Mesenchymal stem cell (in vitro differentiated cells and primary cell): ENCODE results near the gene RBFOX2.

ENCODE experiments used
- DNase-seq: peaks from one replicate; pipeline ENCODE4 v3.0.0-alpha.2; 2013
- H2AFZ ChIP-seq: one replicate; pipeline ENCODE4 v1.6.1; 2013; ENCODE audit warnings: low read depth, mild to moderate bottlenecking, control low read depth, inconsistent platforms, low read length, moderate library complexity
- H2AK5ac ChIP-seq: 2 replicates; pipeline ENCODE4 v1.6.1; 2013; ENCODE audit warnings: low read length, moderate library complexity, mild to moderate bottlenecking, inconsistent platforms; ENCODE audit not compliant: severe bottlenecking
- H2BK120ac ChIP-seq: one replicate; pipeline ENCODE4 v1.6.1; 2013; ENCODE audit warnings: low read depth, mild to moderate bottlenecking, inconsistent platforms, low read length, moderate library complexity
- H2BK12ac ChIP-seq, 2 experiments: one replicate each; pipeline ENCODE4 v1.6.1; 2013; ENCODE audit warnings: inconsistent platforms in 2 of 2, low read length in 2 of 2, mild to moderate bottlenecking in 2 of 2, moderate library complexity in 2 of 2, control low read depth in 1 of 2
- H2BK15ac ChIP-seq: one replicate; pipeline ENCODE4 v1.6.1; 2013; ENCODE audit warnings: mild to moderate bottlenecking, low read depth, inconsistent platforms; ENCODE audit not compliant: poor library complexity, severe bottlenecking
- H2BK5ac ChIP-seq: 2 replicates; pipeline ENCODE4 v1.6.1; 2013; ENCODE audit warnings: low read depth, mild to moderate bottlenecking, low read length, control low read depth, inconsistent platforms; ENCODE audit not compliant: poor library complexity, severe bottlenecking
- H3K14ac ChIP-seq, 2 experiments: one replicate each; pipeline ENCODE4 v1.6.1; 2013; ENCODE audit warnings: inconsistent platforms in 2 of 2, low read length in 2 of 2, control low read depth in 1 of 2, mild to moderate bottlenecking in 1 of 2, moderate library complexity in 1 of 2
- H3K18ac ChIP-seq, 2 experiments: one replicate each; pipeline ENCODE4 v1.6.1; 2013; ENCODE audit warnings: inconsistent platforms in 2 of 2, low read length in 2 of 2, control low read depth in 1 of 2, low read depth in 1 of 2, mild to moderate bottlenecking in 1 of 2
- H3K23ac ChIP-seq, 2 experiments: one replicate each; pipeline ENCODE4 v1.6.1; 2013; ENCODE audit warnings: inconsistent platforms in 2 of 2, low read length in 2 of 2, mild to moderate bottlenecking in 2 of 2, moderate library complexity in 2 of 2, control low read depth in 1 of 2
- H3K27ac ChIP-seq: 2 replicates; pipeline ENCODE4 v1.5.1; 2013; ENCODE audit warnings: mild to moderate bottlenecking, moderate library complexity, low read length, control low read depth, inconsistent platforms; ENCODE audit not compliant: poor library complexity, severe bottlenecking
- H3K27me3 ChIP-seq, 2 experiments: 2 replicates each; pipeline versions ENCODE4 v1.6.1 to v1.7.0; 2013; ENCODE audit warnings: low read length in 2 of 2, mild to moderate bottlenecking in 2 of 2, moderate library complexity in 2 of 2, control low read depth in 1 of 2, inconsistent platforms in 1 of 2; ENCODE audit not compliant: control insufficient read depth in 1 of 2, insufficient read depth in 1 of 2
- H3K36me3 ChIP-seq, 2 experiments: 2 replicates each; pipeline versions ENCODE4 v1.6.1 to v1.7.0; 2013; ENCODE audit warnings: low read length in 2 of 2, control low read depth in 1 of 2, inconsistent platforms in 1 of 2, low read depth in 1 of 2, mild to moderate bottlenecking in 1 of 2; ENCODE audit not compliant: insufficient read depth in 2 of 2, control insufficient read depth in 1 of 2
- H3K4ac ChIP-seq, 2 experiments: one replicate each; pipeline ENCODE4 v1.6.1; 2013; ENCODE audit warnings: inconsistent platforms in 2 of 2, low read length in 2 of 2, mild to moderate bottlenecking in 2 of 2, moderate library complexity in 2 of 2, control low read depth in 1 of 2, low read depth in 1 of 2
- H3K4me1 ChIP-seq: 2 replicates; pipeline ENCODE4 v1.6.1; 2013; ENCODE audit warnings: low read depth, low read length, control low read depth; ENCODE audit not compliant: control insufficient read depth, insufficient read depth
- H3K4me2 ChIP-seq: 2 replicates; pipeline ENCODE4 v1.6.1; 2013; ENCODE audit warnings: low read length, mild to moderate bottlenecking, inconsistent platforms; ENCODE audit not compliant: poor library complexity, severe bottlenecking
- H3K4me3 ChIP-seq, 2 experiments: 2 replicates each; pipeline versions ENCODE4 v1.5.1 to v1.7.0; 2013; ENCODE audit warnings: low read length in 2 of 2, mild to moderate bottlenecking in 2 of 2, control low read depth in 1 of 2, low read depth in 1 of 2; ENCODE audit not compliant: insufficient read depth in 1 of 2
- H3K79me1 ChIP-seq: replicated peaks from 2 replicates; pipeline ENCODE4 v1.6.1; 2013; ENCODE audit warnings: mild to moderate bottlenecking, control low read depth, low read length, inconsistent platforms; ENCODE audit not compliant: poor library complexity, severe bottlenecking
- H3K9ac ChIP-seq: 2 replicates; pipeline ENCODE4 v1.7.0; 2013; ENCODE audit warnings: mild to moderate bottlenecking, low read length, moderate library complexity
- H3K9me3 ChIP-seq: 2 replicates; pipeline ENCODE4 v1.7.0; 2013; ENCODE audit warnings: mild to moderate bottlenecking, low read length; ENCODE audit not compliant: control insufficient read depth
- H4K8ac ChIP-seq: one replicate; pipeline ENCODE4 v1.6.1; 2013; ENCODE audit warnings: inconsistent platforms, mild to moderate bottlenecking, low read length, moderate library complexity
- H4K91ac ChIP-seq: one replicate; pipeline ENCODE4 v1.6.1; 2013; ENCODE audit warnings: mild to moderate bottlenecking, low read length, inconsistent platforms
- WGBS: methylation state at CpG from one replicate; pipeline ENCODE4 v1.1.7; 2013; ENCODE audit warnings: mixed read lengths; 5-methylcytosine and 5-hydroxymethylcytosine counted together

The RBFOX2 gene

GRCh38 chr22:36003972-36004674 is 24.5 kb downstream of the RBFOX2 start:
- H3K36me3 ChIP-seq = no peaks in the 10 kb centered on the region
- no peak overlapping the region for H3K4me3 ChIP-seq
- H4K91ac ChIP-seq = no peak overlapping the region
- no peak overlapping the region for H3K4ac ChIP-seq
- no peaks in the 10 kb centered on the region for H3K27me3 ChIP-seq
- no peak overlapping the region for H3K23ac ChIP-seq
- no peak overlapping the region for H2BK5ac ChIP-seq
- no peak overlapping the region for H3K18ac ChIP-seq
- no peak overlapping the region for H2AFZ ChIP-seq
- no peak overlapping the region for H4K8ac ChIP-seq
- H3K4me2 ChIP-seq = no peak overlapping the region
- no peak for DNase-seq
- H3K14ac ChIP-seq = no peak overlapping the region
- no peak overlapping the region for H2BK15ac ChIP-seq
- peaks cover 3% of the 10 kb centered on the region for H3K4me1 ChIP-seq
- WGBS = 95% methylated on average over 9 of the region's 9 CpGs
- no peak overlapping the region for H3K27ac ChIP-seq
- no peak overlapping the region for H3K9ac ChIP-seq
- H2BK120ac ChIP-seq = no peak overlapping the region
- no peaks in the 10 kb centered on the region for H3K9me3 ChIP-seq
- no peak overlapping the region for H2AK5ac ChIP-seq
- H2BK12ac ChIP-seq = no peak overlapping the region
- H3K79me1 ChIP-seq = peaks cover 21% of the 10 kb centered on the region

- Histone ChIP-seq H3K4me2 (no peak overlapping the region), H3K79me1 (peaks cover 22% of the 10 kb centered on the region), H3K9me3 (no peaks in the 10 kb centered on the region), H3K9ac (no peak overlapping the region), H2AFZ (no peak overlapping the region), H2BK5ac (no peak overlapping the region), H3K23ac (no peak overlapping the region), H4K8ac (no peak overlapping the region), H2BK15ac (no peak overlapping the region), H2BK12ac (no peak overlapping the region), H3K27ac (no peak overlapping the region), H3K4me1 (peaks cover under 1% of the 10 kb centered on the region), H3K4ac (no peak overlapping the region), H3K27me3 (no peaks in the 10 kb centered on the region), H3K18ac (peak overlapping the region in 1 of 2 experiments; percentile 35), H3K36me3 (no peaks in the 10 kb centered on the region), H4K91ac (no peak overlapping the region), H2BK120ac (no peak overlapping the region), H3K4me3 (no peak overlapping the region), H2AK5ac (no peak overlapping the region), H3K14ac (no peak overlapping the region)
- no peak for DNase-seq
- WGBS = 98% methylated on average over 5 of the region's 5 CpGs
These were observed 25.8 kb downstream of the RBFOX2 start for GRCh38 chr22:36002718-36003260.

- Histone ChIP-seq H2BK15ac (no peak overlapping the region), H3K4ac (no peak overlapping the region), H3K9ac (no peak overlapping the region), H3K79me1 (peaks cover 24% of the 10 kb centered on the region), H2BK120ac (no peak overlapping the region), H3K4me3 (no peak overlapping the region), H2AK5ac (no peak overlapping the region), H3K36me3 (no peaks in the 10 kb centered on the region), H3K27me3 (no peaks in the 10 kb centered on the region), H3K27ac (no peak overlapping the region), H3K4me1 (peaks cover 4% of the 10 kb centered on the region), H3K9me3 (no peaks in the 10 kb centered on the region), H2BK5ac (no peak overlapping the region), H2BK12ac (no peak overlapping the region), H3K18ac (no peak overlapping the region), H3K14ac (no peak overlapping the region), H2AFZ (no peak overlapping the region), H3K4me2 (no peak overlapping the region), H4K8ac (no peak overlapping the region), H4K91ac (no peak overlapping the region), H3K23ac (no peak overlapping the region)
- 67% methylated on average over 5 of the region's 7 CpGs for WGBS
- DNase-seq = no peak
These were observed 26.5 kb downstream of the RBFOX2 start for GRCh38 chr22:36002084-36002483.

GRCh38 chr22:35998748-35999147 is 29.9 kb downstream of the RBFOX2 start:
- Histone ChIP-seq H3K4ac (no peak overlapping the region), H3K4me2 (no peak overlapping the region), H3K79me1 (peaks cover 23% of the 10 kb centered on the region), H2BK15ac (no peak overlapping the region), H3K9me3 (no peaks in the 10 kb centered on the region), H2BK120ac (no peak overlapping the region), H4K91ac (no peak overlapping the region), H2AFZ (no peak overlapping the region), H3K4me3 (no peak overlapping the region), H3K36me3 (no peaks in the 10 kb centered on the region), H2BK12ac (no peak overlapping the region), H3K14ac (no peak overlapping the region), H3K27ac (no peak overlapping the region), H3K23ac (no peak overlapping the region), H2BK5ac (no peak overlapping the region), H3K18ac (no peak overlapping the region), H2AK5ac (no peak overlapping the region), H3K9ac (no peak overlapping the region), H4K8ac (no peak overlapping the region), H3K27me3 (no peaks in the 10 kb centered on the region), H3K4me1 (peaks cover 4% of the 10 kb centered on the region)
- DNase-seq = no peak
- WGBS = 91% methylated on average over 3 of the region's 3 CpGs
